B cell (primary cell): ENCODE measurements around the gene STX12. TPM values are rescaled to one million over a fixed set of nuclear protein-coding genes. Genes with fewer than 3 reads are reported as not detected.

Experiments used
- ATAC-seq: fragments of 200-7000 bp; cut with Tn5 transposase; one replicate; pipeline ENCODE4 v1.10.0; 2021; ENCODE audit warnings: low read depth, mild to moderate bottlenecking, moderate number of reproducible peaks, moderate library complexity
- CTCF ChIA-PET: fragments of 350-600 bp; sonication (Branson Sonifier 250); formaldehyde crosslinking; loops from one replicate; lab custom pipeline; 2021; ENCODE audit warnings: antibody characterized with exemption, inconsistent platforms; lab: Charles Lee
- POLR2A ChIA-PET: fragments of 350-600 bp; sonication (Branson Sonifier 250); formaldehyde crosslinking; loops from one replicate; lab custom pipeline; 2021; ENCODE audit warnings: antibody characterized with exemption; lab: Charles Lee
- DNase-seq: peaks from one replicate; pipeline ENCODE4 v3.0.0; 2013
- H2AFZ ChIP-seq: 2 replicates; pipeline ENCODE4 v1.6.1; 2012; ENCODE audit warnings: mild to moderate bottlenecking, low read depth, low read length; ENCODE audit not compliant: insufficient read depth, poor library complexity, severe bottlenecking
- H3K27ac ChIP-seq, 2 donors: 1 replicate in 1 of 2; 2 replicates in 1 of 2; pipeline ENCODE4 v1.5.1; 2012 to 2013; ENCODE audit warnings: low read length in 2 of 2, mild to moderate bottlenecking in 2 of 2, moderate library complexity in 1 of 2
- H3K27me3 ChIP-seq, 4 experiments: fragments of 200-600 bp in 1 of 4; sonication (generic) in 1 of 4; replicated peaks in 1 of 4; 1 replicate in 2 of 4; 2 replicates in 2 of 4; pipeline versions ENCODE4 v1.6.1 to v1.7.0; 2013 to 2016; ENCODE audit warnings: low read length in 3 of 4, mild to moderate bottlenecking in 2 of 4, mixed read lengths in 1 of 4, moderate library complexity in 1 of 4; ENCODE audit not compliant: insufficient read depth in 4 of 4, control insufficient read depth in 3 of 4; ENCODE audit errors: control extremely low read depth in 1 of 4
- H3K36me3 ChIP-seq, 2 experiments: replicated peaks in 1 of 2; 1 replicate in 1 of 2; 2 replicates in 1 of 2; pipeline versions ENCODE4 v1.6.1 to v1.7.1; 2013; ENCODE audit warnings: low read length in 1 of 2; ENCODE audit not compliant: insufficient read depth in 2 of 2, control insufficient read depth in 1 of 2; ENCODE audit errors: control extremely low read depth in 1 of 2, extremely low read depth in 1 of 2
- H3K4me1 ChIP-seq, 2 donors: fragments of 200-600 bp in 1 of 2; sonication (generic) in 1 of 2; 1 replicate in 1 of 2; 2 replicates in 1 of 2; pipeline versions ENCODE4 v1.5.1 to v1.6.1; 2013 to 2017; ENCODE audit warnings: low read length in 2 of 2; ENCODE audit not compliant: control insufficient read depth in 2 of 2, insufficient read depth in 2 of 2
- H3K4me2 ChIP-seq: replicated peaks from 2 replicates; pipeline ENCODE3; 2012; ENCODE audit warnings: mild to moderate bottlenecking, low read depth, low read length; ENCODE audit not compliant: poor library complexity, severe bottlenecking
- H3K4me3 ChIP-seq, 5 experiments: fragments of 200-600 bp in 1 of 5; sonication (generic) in 1 of 5; 1 replicate in 3 of 5; 2 replicates in 2 of 5; pipeline versions ENCODE4 v1.5.1 to v1.7.0; 2011 to 2016; ENCODE audit warnings: low read length in 4 of 5, mild to moderate bottlenecking in 4 of 5, low read depth in 2 of 5, control low read depth in 1 of 5, moderate library complexity in 1 of 5; ENCODE audit not compliant: insufficient read depth in 1 of 5; ENCODE audit errors: control extremely low read depth in 1 of 5, extremely low read depth in 1 of 5
- H3K79me2 ChIP-seq: fragments of 200-600 bp; sonication (generic); one replicate; pipeline ENCODE4 v1.6.0; 2016; ENCODE audit warnings: low read length; ENCODE audit not compliant: control insufficient read depth, insufficient read depth
- H3K9ac ChIP-seq: fragments of 200-600 bp; sonication (generic); 2 replicates; pipeline ENCODE4 v1.6.1; 2017; ENCODE audit warnings: mild to moderate bottlenecking, low read length, moderate library complexity
- H3K9me3 ChIP-seq, 3 donors: one replicate each; pipeline versions ENCODE4 v1.6.1 to v1.7.1; 2013; ENCODE audit warnings: low read length in 2 of 3; ENCODE audit not compliant: control insufficient read depth in 2 of 3, insufficient read depth in 1 of 3; ENCODE audit errors: control extremely low read depth in 1 of 3
- H4K20me1 ChIP-seq: 2 replicates; pipeline ENCODE4 v1.6.0; 2012; ENCODE audit warnings: mild to moderate bottlenecking, low read length; ENCODE audit not compliant: insufficient read depth, control insufficient read depth, poor library complexity, severe bottlenecking
- H3K27ac Mint-ChIP-seq: one replicate; pipeline ENCODE4 v1.8.0; 2021; ENCODE audit warnings: mixed read lengths
- H3K27me3 Mint-ChIP-seq: one replicate; pipeline ENCODE4 v1.8.0; 2021; ENCODE audit warnings: mixed read lengths
- H3K4me1 Mint-ChIP-seq: one replicate; pipeline ENCODE4 v1.8.0; 2021; ENCODE audit warnings: mixed read lengths
- H3K4me3 Mint-ChIP-seq: one replicate; pipeline ENCODE4 v1.8.0; 2021; ENCODE audit warnings: mixed read lengths
- H3K9me3 Mint-ChIP-seq: one replicate; pipeline ENCODE4 v1.8.0; 2022; ENCODE audit warnings: mixed read lengths; ENCODE audit not compliant: insufficient read depth
- CTCF ChIP-seq: fragments of 200-600 bp; IDR thresholded peaks from one replicate; pipeline ENCODE4 v1.8.0; 2022; ENCODE audit warnings: antibody characterized with exemption, mild to moderate bottlenecking
- EZH2 ChIP-seq: IDR thresholded peaks from 2 replicates; pipeline ENCODE4 v1.6.1; 2012; ENCODE audit warnings: borderline replicate concordance, low read depth, mild to moderate bottlenecking, moderate library complexity, low read length; ENCODE audit not compliant: insufficient read depth, poor library complexity, severe bottlenecking
- WGBS: methylation state at CpG from one replicate; pipeline ENCODE4 v1.1.5; 2013; ENCODE audit warnings: missing lambda C conversion rate; ENCODE audit not compliant: insufficient coverage; 5-methylcytosine and 5-hydroxymethylcytosine counted together
- intact Hi-C: fragments of 100-400 bp; cut with micrococcal nuclease; formaldehyde crosslinking; loops from one replicate; pipeline ENCODE4 v1.10.0; 2022
- polyA plus RNA-seq: library from polyadenylated mRNA; depleted of rRNA; stranded (reverse); fragments of >200 nt; gene quantifications from 2 replicates; pipeline ENCODE4 v1.2.3, GENCODE V29; 2012
- total RNA-seq, 2 donors: library from RNA; stranded (reverse); fragments of 120-200 nt in 1 of 2; gene quantifications; 1 replicate in 1 of 2; 2 replicates in 1 of 2; pipeline versions ENCODE4 v1.2.3 to v1.2.4, GENCODE V29; 2013 to 2022

STX12 gene
- total and polyA plus RNA-seq, 2 donors (not counting 1 experiment from before 2014, with no cell fraction given) = 20.5 to 36.4 TPM

DNA sequence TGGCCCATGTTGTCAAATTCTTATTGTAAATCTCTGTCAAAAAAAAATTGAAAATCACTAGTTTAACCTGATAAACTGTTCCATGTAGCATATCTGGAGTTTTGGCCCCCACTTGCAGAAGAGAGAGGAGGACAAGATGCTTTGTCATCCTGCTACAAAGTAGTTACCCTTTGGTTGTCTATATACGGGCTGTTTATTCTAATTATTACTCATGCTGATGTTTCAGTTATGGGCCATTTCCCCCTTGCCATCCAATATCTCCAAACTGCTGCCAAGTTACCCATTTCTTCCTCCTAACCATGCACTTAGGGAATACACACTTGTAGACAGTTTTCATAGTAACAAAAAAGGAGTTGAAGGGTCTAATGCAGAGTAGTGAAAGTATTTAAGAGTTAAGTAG is 22.6 kb downstream of the STX12 start:
- ChIA-PET CTCF (no interaction called here), POLR2A (no interaction called here)
- no peak overlapping the region for H2AFZ ChIP-seq
- H3K4me2 ChIP-seq = no peak overlapping the region
- H3K4me1 ChIP-seq = no peaks in the 10 kb centered on the region
- no peaks in the 10 kb centered on the region for H3K27me3 Mint-ChIP-seq
- H3K4me3 ChIP-seq = no peak overlapping the region
- ATAC-seq (no peak), DNase-seq (no peak)
- no peaks in the 10 kb centered on the region for H3K9me3 Mint-ChIP-seq
- H3K27me3 ChIP-seq = no peaks in the 10 kb centered on the region
- no peaks in the 10 kb centered on the region for H3K79me2 ChIP-seq
- H3K9ac ChIP-seq = no peak overlapping the region
- H3K27ac Mint-ChIP-seq = no peak overlapping the region
- WGBS = no CpG with 5 or more reads among the region's 1 CpG
- H3K27ac ChIP-seq = no peak overlapping the region
- H3K4me1 Mint-ChIP-seq = no peaks in the 10 kb centered on the region
- TF ChIP-seq CTCF (no peak), EZH2 (no peak)
- H3K36me3 ChIP-seq = peaks cover 7 to 68% of the 10 kb centered on the region in 2 experiments
- intact Hi-C loops = no loop called here
- H3K4me3 Mint-ChIP-seq = no peak overlapping the region
- H4K20me1 ChIP-seq = peaks cover 6% of the 10 kb centered on the region
- H3K9me3 ChIP-seq = no peaks in the 10 kb centered on the region

GRCh38 chr1:27804791-27805190 is 31.8 kb downstream of the STX12 start:
- Mint-ChIP-seq H3K4me1 (no peaks in the 10 kb centered on the region), H3K27me3 (no peaks in the 10 kb centered on the region), H3K4me3 (no peak overlapping the region), H3K27ac (no peak overlapping the region), H3K9me3 (no peaks in the 10 kb centered on the region)
- Histone ChIP-seq H3K27ac (no peak overlapping the region), H3K4me1 (no peaks in the 10 kb centered on the region), H3K79me2 (no peaks in the 10 kb centered on the region), H2AFZ (no peak overlapping the region), H3K36me3 (peaks cover 0 to 45% of the 10 kb centered on the region in 2 experiments), H3K4me3 (no peak overlapping the region), H4K20me1 (no peaks in the 10 kb centered on the region), H3K4me2 (no peak overlapping the region), H3K9ac (no peak overlapping the region), H3K27me3 (no peaks in the 10 kb centered on the region), H3K9me3 (no peaks in the 10 kb centered on the region)
- DNase-seq = no peak
- intact Hi-C loops = no loop called here
- no peak for TF ChIP-seq CTCF
- TF ChIP-seq EZH2 = no peak
- 80% methylated on average over 1 of the region's 5 CpGs for WGBS
- ChIA-PET CTCF (interaction anchor here (0.6 kb wide), 1 partner anchor 746 kb away, joined by 3 read pairs; no protein-coding TSS in a partner anchor), POLR2A (interaction anchor here (0.7 kb wide), 1 partner anchor 813 kb away, joined by 3 read pairs; no protein-coding TSS in a partner anchor)
- ATAC-seq = no peak
